Thyroid gland (tissue), 4 donors: ENCODE results near the gene CHSY1. TPM values are rescaled to one million over a fixed set of nuclear protein-coding genes. Genes with fewer than 3 reads are reported as not detected.

Source experiments
- DNase-seq, 2 donors: peaks; one replicate each; pipeline ENCODE4 v3.0.0-alpha.2; 2019
- H3K27ac ChIP-seq, 3 donors: fragments of 200-600 bp; sonication (generic); 1 replicate in 2 of 3; 2 replicates in 1 of 3; pipeline ENCODE4 v1.5.1; 2016 to 2019; ENCODE audit warnings: mild to moderate bottlenecking in 1 of 3, moderate library complexity in 1 of 3
- H3K27me3 ChIP-seq: fragments of 200-600 bp; sonication (generic); one replicate; pipeline ENCODE4 v1.5.1; 2019
- H3K36me3 ChIP-seq, 2 donors: fragments of 200-600 bp; sonication (generic); one replicate each; pipeline ENCODE4 v1.5.1; 2016 to 2019
- H3K4me1 ChIP-seq, 2 donors: fragments of 200-600 bp; sonication (generic); one replicate each; pipeline ENCODE4 v1.5.1; 2017 to 2019
- H3K4me3 ChIP-seq, 3 donors: fragments of 200-600 bp; sonication (generic); replicated peaks in 1 of 3; 1 replicate in 2 of 3; 2 replicates in 1 of 3; pipeline ENCODE4 v1.5.1; 2016; ENCODE audit warnings: mild to moderate bottlenecking in 1 of 3
- H3K9me3 ChIP-seq: fragments of 200-600 bp; sonication (generic); one replicate; pipeline ENCODE4 v1.5.1; 2017
- CTCF ChIP-seq, 6 experiments: fragments of 200-600 bp in 3 of 6; fragments of 450-650 bp in 3 of 6; sonication (generic) in 3 of 6; IDR thresholded peaks; one replicate each; pipeline ENCODE4 v1.5.1; 2016 to 2019; ENCODE audit warnings: antibody characterized with exemption in 6 of 6, mild to moderate bottlenecking in 2 of 6, inconsistent platforms in 1 of 6, moderate library complexity in 1 of 6
- POLR2A ChIP-seq, 2 donors: fragments of 450-650 bp; IDR thresholded peaks; one replicate each; pipeline ENCODE4 v1.6.1; 2017; ENCODE audit warnings: antibody characterized with exemption in 2 of 2, mild to moderate bottlenecking in 2 of 2, moderate library complexity in 1 of 2
- WGBS, 2 donors: methylation state at CpG; one replicate each; pipeline ENCODE4 v1.1.5; 2017; 5-methylcytosine and 5-hydroxymethylcytosine counted together
- intact Hi-C: fragments of 100-400 bp; cut with DNase I; formaldehyde crosslinking; loops from one replicate; pipeline ENCODE4 v1.15.1; 2023
- total RNA-seq, 4 donors: library from RNA; depleted of rRNA; stranded (reverse); fragments of >200 nt; gene quantifications; one replicate each; pipeline ENCODE4 v1.2.3, GENCODE V29; 2016

The CHSY1 gene
- total RNA-seq, 4 donors from 2014 or later, result 13.8 to 26.6 (median 18.5) TPM

- no peaks in the 10 kb centered on the region for H3K9me3 ChIP-seq
- no peak for TF ChIP-seq CTCF (IDR thresholded peaks at IDR 0.05)
- TF ChIP-seq POLR2A (IDR thresholded peaks at IDR 0.05), result no peak
- intact Hi-C loops, result no loop called here
- no peak overlapping the region for H3K4me3 ChIP-seq
- H3K27me3 ChIP-seq, result no peaks in the 10 kb centered on the region
- no peaks in the 10 kb centered on the region for H3K36me3 ChIP-seq
- no peak overlapping the region for H3K27ac ChIP-seq
- peaks cover 7 to 10% of the 10 kb centered on the region in 2 donors for H3K4me1 ChIP-seq
- DNase-seq, result no peak
Observed at GRCh38 chr15:101141926-101142527, 109.8 kb downstream of the CHSY1 start.

DNA sequence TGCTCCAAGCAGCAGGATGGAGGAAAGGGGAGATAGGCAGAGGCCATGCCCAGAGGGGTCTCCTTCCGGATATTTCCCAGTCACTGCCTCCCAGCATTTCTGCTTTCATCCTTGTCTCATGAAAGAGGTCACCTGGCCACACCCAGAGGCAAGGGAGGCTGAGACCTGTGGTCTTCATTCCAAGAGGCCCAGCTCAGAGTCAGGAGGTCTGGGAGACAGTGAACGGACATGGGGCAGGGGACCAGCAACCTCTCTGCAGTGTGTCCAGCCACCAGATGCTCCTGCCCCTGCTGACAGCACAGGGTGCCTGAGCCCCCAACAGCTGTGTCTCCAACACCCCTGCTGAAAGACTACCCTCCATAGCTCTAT is 111.2 kb downstream of the CHSY1 start:
- Histone ChIP-seq H3K4me3 (no peak overlapping the region), H3K9me3 (no peaks in the 10 kb centered on the region), H3K4me1 (peaks cover 7 to 10% of the 10 kb centered on the region in 2 donors), H3K27ac (no peak overlapping the region), H3K36me3 (no peaks in the 10 kb centered on the region), H3K27me3 (no peaks in the 10 kb centered on the region)
- TF ChIP-seq POLR2A (IDR thresholded peaks at IDR 0.05) (no peak), CTCF (IDR thresholded peaks at IDR 0.05) (no peak)
- 94 to 100% methylated on average over 2 of the region's 2 CpGs for WGBS, 2 donors
- no peak for DNase-seq
- intact Hi-C loops, result no loop called here

- Histone ChIP-seq H3K9me3 (no peaks in the 10 kb centered on the region), H3K36me3 (no peaks in the 10 kb centered on the region), H3K27me3 (no peaks in the 10 kb centered on the region), H3K27ac (no peak overlapping the region), H3K4me3 (no peak overlapping the region), H3K4me1 (peaks cover 7 to 10% of the 10 kb centered on the region in 2 donors)
- DNase-seq, result no peak
- 71 to 77% methylated on average over 13 to 15 of the region's 15 CpGs for WGBS, 2 donors
- no peak for TF ChIP-seq CTCF (IDR thresholded peaks at IDR 0.05)
- no peak for TF ChIP-seq POLR2A (IDR thresholded peaks at IDR 0.05)
- intact Hi-C loops, result no loop called here
Observed at GRCh38 chr15:101139986-101140696, 111.7 kb downstream of the CHSY1 start.

GRCh38 chr15:101138913-101139880 is 112.7 kb downstream of the CHSY1 start:
- Histone ChIP-seq H3K27me3 (no peaks in the 10 kb centered on the region), H3K9me3 (no peaks in the 10 kb centered on the region), H3K36me3 (no peaks in the 10 kb centered on the region), H3K4me3 (no peak overlapping the region), H3K4me1 (peaks cover 7 to 10% of the 10 kb centered on the region in 2 donors), H3K27ac (peak overlapping the region in 2 of 3 donors; percentile 37 to 42)
- peak; percentile 66 to 67 for DNase-seq
- TF ChIP-seq CTCF (IDR thresholded peaks at IDR 0.05) (no peak), POLR2A (IDR thresholded peaks at IDR 0.05) (no peak)
- 58% methylated on average over 22 of the region's 22 CpGs for WGBS, 2 donors
- intact Hi-C loops, result no loop called here
